K562 (cell line): ENCODE measurements around the gene CXCR5. TPM values are rescaled to one million over a fixed set of nuclear protein-coding genes. Genes with fewer than 3 reads are reported as not detected.

Experiments
- HNRNPK ChIP-seq: fragments of 200-400 bp; formaldehyde crosslinking; IDR thresholded peaks from one replicate; pipeline ENCODE4 v1.6.1; 2018; ENCODE audit warnings: mild to moderate bottlenecking, low read depth, low read length; ENCODE audit not compliant: poor library complexity, severe bottlenecking
- MXI1 ChIP-seq: IDR thresholded peaks from 2 replicates; pipeline ENCODE4 v1.6.1; 2011; ENCODE audit warnings: low read depth, mild to moderate bottlenecking, improper control_type of control experiment, low read length
- RBM34 ChIP-seq: fragments of 200-400 bp; formaldehyde crosslinking; IDR thresholded peaks from 2 replicates; pipeline ENCODE4 v1.6.1; 2018; ENCODE audit warnings: low read length, borderline replicate concordance; ENCODE audit not compliant: insufficient read depth
- YY1 ChIP-seq, 3 experiments: IDR thresholded peaks; 2 replicates each; pipeline ENCODE4 v1.6.1; 2011; ENCODE audit warnings: low read length in 2 of 3, mild to moderate bottlenecking in 2 of 3, moderate library complexity in 2 of 3, borderline replicate concordance in 1 of 3, control low read depth in 1 of 3, low read depth in 1 of 3; ENCODE audit not compliant: insufficient read depth in 3 of 3, insufficient replicate concordance in 2 of 3, control insufficient read depth in 1 of 3, insufficient read length in 1 of 3; ENCODE audit errors: extremely low read depth in 1 of 3
- ZBTB7A ChIP-seq: IDR thresholded peaks from 2 replicates; pipeline ENCODE4 v1.6.1; 2011; ENCODE audit warnings: low read depth, mild to moderate bottlenecking, low read length, moderate library complexity, borderline replicate concordance; ENCODE audit not compliant: control insufficient read depth
- polyA plus RNA-seq, 8 experiments: library from polyadenylated mRNA; depleted of rRNA in 4 of 8; stranded (reverse) in 5 of 8; unstranded in 3 of 8; fragments of >200 nt; fragmentation: Nextera tagmentation in 2 of 8; fragmentation: Illumina TruSeq in 1 of 8; extraction: Ambion mirVana in 2 of 8; extraction: Trizol in 1 of 8; gene quantifications; 2 replicates each; pipeline versions ENCODE4 v1.2.1 to v1.2.3, GENCODE V29; 2011 to 2014; ENCODE audit warnings: inconsistent platforms in 1 of 8, missing spikeins in 1 of 8
- total RNA-seq, 7 experiments: library from RNA; depleted of rRNA in 6 of 7; stranded (reverse); fragments of >200 nt in 6 of 7; fragmentation: Illumina TruSeq in 2 of 7; extraction: Trizol in 2 of 7; gene quantifications; 2 replicates each; pipeline versions ENCODE4 v1.2.1 to v1.2.3, GENCODE V29; 2011 to 2021; ENCODE audit warnings: low replicate concordance in 1 of 7
- TF ChIP-seq, protein P1 (sequence below): fragments of 200-800 bp; sonication (Bioruptor generic); IDR thresholded peaks from 2 replicates; pipeline ENCODE4 v1.6.1; 2017; ENCODE audit warnings: missing genetic modification characterization, missing compliant biosample characterization
- TF ChIP-seq, protein P2 (sequence below): IDR thresholded peaks from 2 replicates; pipeline ENCODE4 v1.6.1; 2011; ENCODE audit warnings: borderline replicate concordance, low read depth, mild to moderate bottlenecking, moderate library complexity, low read length; ENCODE audit not compliant: insufficient read depth, poor library complexity, severe bottlenecking
- TF ChIP-seq, protein P3 (sequence below): fragments of 450-650 bp; IDR thresholded peaks from 2 replicates; pipeline ENCODE4 v1.6.1; 2016; ENCODE audit warnings: mild to moderate bottlenecking, moderate library complexity

CXCR5 gene
- total and polyA plus RNA-seq, 9 of the 15 experiments (the other 6 are each of a cell fraction or from before 2014, with no cell fraction given), result 0.03 to 0.06 TPM; not detected in 7

DNA sequence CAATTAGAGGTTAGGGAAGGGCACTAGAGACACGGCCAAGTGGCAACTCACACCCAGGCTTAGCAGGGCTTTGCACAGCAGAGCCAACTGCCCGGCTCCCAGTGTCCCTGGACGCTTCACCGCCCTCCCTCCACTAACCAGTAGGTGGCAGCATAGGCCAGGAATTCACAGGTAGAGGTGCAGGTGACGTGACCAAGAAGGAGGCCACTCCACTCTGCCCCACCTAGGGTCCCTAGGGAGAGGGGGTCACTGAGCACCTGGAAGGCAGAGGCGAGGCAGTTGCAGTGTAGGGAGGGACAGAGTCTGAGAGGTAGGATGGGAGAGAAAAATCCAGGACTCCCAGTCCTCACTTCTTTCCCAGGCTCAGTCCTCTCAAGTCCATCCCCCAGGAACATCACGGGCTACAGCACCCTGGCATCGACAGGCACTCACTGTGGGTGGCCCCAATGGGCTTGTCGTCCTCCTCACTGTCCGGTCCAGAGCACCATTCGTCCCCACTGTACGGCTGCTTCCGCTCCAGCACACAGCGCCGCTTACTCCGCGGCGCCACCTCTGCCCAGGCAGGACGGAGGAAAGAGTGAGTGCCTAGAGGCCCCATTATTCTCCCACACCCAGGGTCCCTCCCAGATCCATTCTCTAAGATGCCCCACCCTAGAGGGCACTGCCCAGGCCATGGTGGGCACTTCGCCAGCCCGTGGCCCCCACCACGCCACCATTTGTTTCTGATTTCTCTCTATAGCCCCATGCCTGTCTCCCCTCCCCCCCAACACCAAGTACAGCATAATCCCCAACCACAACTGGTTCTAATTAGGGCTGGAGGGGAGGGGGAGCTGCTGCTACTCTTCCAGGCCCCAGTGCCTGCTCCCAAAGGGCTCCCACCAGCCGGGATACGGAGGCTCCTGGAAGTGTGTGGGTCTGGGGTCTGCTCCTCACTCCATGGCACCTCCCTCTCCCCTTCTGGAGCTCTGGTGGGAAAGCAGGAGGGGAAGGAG, 23.7 kb downstream of the CXCR5 start (continued):
- TF ChIP-seq, protein P1, sequence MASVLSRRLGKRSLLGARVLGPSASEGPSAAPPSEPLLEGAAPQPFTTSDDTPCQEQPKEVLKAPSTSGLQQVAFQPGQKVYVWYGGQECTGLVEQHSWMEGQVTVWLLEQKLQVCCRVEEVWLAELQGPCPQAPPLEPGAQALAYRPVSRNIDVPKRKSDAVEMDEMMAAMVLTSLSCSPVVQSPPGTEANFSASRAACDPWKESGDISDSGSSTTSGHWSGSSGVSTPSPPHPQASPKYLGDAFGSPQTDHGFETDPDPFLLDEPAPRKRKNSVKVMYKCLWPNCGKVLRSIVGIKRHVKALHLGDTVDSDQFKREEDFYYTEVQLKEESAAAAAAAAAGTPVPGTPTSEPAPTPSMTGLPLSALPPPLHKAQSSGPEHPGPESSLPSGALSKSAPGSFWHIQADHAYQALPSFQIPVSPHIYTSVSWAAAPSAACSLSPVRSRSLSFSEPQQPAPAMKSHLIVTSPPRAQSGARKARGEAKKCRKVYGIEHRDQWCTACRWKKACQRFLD (CRISPR knock-in tag), result no peak
- TF ChIP-seq, protein P2, sequence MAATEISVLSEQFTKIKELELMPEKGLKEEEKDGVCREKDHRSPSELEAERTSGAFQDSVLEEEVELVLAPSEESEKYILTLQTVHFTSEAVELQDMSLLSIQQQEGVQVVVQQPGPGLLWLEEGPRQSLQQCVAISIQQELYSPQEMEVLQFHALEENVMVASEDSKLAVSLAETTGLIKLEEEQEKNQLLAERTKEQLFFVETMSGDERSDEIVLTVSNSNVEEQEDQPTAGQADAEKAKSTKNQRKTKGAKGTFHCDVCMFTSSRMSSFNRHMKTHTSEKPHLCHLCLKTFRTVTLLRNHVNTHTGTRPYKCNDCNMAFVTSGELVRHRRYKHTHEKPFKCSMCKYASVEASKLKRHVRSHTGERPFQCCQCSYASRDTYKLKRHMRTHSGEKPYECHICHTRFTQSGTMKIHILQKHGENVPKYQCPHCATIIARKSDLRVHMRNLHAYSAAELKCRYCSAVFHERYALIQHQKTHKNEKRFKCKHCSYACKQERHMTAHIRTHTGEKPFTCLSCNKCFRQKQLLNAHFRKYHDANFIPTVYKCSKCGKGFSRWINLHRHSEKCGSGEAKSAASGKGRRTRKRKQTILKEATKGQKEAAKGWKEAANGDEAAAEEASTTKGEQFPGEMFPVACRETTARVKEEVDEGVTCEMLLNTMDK, result no peak
- no peak for TF ChIP-seq RBM34
- TF ChIP-seq, protein P3, sequence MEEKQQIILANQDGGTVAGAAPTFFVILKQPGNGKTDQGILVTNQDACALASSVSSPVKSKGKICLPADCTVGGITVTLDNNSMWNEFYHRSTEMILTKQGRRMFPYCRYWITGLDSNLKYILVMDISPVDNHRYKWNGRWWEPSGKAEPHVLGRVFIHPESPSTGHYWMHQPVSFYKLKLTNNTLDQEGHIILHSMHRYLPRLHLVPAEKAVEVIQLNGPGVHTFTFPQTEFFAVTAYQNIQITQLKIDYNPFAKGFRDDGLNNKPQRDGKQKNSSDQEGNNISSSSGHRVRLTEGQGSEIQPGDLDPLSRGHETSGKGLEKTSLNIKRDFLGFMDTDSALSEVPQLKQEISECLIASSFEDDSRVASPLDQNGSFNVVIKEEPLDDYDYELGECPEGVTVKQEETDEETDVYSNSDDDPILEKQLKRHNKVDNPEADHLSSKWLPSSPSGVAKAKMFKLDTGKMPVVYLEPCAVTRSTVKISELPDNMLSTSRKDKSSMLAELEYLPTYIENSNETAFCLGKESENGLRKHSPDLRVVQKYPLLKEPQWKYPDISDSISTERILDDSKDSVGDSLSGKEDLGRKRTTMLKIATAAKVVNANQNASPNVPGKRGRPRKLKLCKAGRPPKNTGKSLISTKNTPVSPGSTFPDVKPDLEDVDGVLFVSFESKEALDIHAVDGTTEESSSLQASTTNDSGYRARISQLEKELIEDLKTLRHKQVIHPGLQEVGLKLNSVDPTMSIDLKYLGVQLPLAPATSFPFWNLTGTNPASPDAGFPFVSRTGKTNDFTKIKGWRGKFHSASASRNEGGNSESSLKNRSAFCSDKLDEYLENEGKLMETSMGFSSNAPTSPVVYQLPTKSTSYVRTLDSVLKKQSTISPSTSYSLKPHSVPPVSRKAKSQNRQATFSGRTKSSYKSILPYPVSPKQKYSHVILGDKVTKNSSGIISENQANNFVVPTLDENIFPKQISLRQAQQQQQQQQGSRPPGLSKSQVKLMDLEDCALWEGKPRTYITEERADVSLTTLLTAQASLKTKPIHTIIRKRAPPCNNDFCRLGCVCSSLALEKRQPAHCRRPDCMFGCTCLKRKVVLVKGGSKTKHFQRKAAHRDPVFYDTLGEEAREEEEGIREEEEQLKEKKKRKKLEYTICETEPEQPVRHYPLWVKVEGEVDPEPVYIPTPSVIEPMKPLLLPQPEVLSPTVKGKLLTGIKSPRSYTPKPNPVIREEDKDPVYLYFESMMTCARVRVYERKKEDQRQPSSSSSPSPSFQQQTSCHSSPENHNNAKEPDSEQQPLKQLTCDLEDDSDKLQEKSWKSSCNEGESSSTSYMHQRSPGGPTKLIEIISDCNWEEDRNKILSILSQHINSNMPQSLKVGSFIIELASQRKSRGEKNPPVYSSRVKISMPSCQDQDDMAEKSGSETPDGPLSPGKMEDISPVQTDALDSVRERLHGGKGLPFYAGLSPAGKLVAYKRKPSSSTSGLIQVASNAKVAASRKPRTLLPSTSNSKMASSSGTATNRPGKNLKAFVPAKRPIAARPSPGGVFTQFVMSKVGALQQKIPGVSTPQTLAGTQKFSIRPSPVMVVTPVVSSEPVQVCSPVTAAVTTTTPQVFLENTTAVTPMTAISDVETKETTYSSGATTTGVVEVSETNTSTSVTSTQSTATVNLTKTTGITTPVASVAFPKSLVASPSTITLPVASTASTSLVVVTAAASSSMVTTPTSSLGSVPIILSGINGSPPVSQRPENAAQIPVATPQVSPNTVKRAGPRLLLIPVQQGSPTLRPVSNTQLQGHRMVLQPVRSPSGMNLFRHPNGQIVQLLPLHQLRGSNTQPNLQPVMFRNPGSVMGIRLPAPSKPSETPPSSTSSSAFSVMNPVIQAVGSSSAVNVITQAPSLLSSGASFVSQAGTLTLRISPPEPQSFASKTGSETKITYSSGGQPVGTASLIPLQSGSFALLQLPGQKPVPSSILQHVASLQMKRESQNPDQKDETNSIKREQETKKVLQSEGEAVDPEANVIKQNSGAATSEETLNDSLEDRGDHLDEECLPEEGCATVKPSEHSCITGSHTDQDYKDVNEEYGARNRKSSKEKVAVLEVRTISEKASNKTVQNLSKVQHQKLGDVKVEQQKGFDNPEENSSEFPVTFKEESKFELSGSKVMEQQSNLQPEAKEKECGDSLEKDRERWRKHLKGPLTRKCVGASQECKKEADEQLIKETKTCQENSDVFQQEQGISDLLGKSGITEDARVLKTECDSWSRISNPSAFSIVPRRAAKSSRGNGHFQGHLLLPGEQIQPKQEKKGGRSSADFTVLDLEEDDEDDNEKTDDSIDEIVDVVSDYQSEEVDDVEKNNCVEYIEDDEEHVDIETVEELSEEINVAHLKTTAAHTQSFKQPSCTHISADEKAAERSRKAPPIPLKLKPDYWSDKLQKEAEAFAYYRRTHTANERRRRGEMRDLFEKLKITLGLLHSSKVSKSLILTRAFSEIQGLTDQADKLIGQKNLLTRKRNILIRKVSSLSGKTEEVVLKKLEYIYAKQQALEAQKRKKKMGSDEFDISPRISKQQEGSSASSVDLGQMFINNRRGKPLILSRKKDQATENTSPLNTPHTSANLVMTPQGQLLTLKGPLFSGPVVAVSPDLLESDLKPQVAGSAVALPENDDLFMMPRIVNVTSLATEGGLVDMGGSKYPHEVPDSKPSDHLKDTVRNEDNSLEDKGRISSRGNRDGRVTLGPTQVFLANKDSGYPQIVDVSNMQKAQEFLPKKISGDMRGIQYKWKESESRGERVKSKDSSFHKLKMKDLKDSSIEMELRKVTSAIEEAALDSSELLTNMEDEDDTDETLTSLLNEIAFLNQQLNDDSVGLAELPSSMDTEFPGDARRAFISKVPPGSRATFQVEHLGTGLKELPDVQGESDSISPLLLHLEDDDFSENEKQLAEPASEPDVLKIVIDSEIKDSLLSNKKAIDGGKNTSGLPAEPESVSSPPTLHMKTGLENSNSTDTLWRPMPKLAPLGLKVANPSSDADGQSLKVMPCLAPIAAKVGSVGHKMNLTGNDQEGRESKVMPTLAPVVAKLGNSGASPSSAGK, result no peak
- TF ChIP-seq HNRNPK, result no peak
- TF ChIP-seq MXI1, result no peak
- peak in 1 of 3 experiments; percentile 24 for TF ChIP-seq YY1 (IDR thresholded peaks at IDR 0.05; ENCODE audit: borderline replicate concordance in 1 of 3, control insufficient read depth in 1 of 3, extremely low read depth in 1 of 3, insufficient read depth in 3 of 3, insufficient read length in 1 of 3, insufficient replicate concordance in 2 of 3, low read depth in 1 of 3, low read length in 2 of 3)
- peak; percentile 78; the same call in 1 of the 2 replicates for TF ChIP-seq ZBTB7A
